HepG2 (cell line): ENCODE data around the gene CBLL2. TPM values are rescaled to one million over a fixed set of nuclear protein-coding genes. Genes with fewer than 3 reads are reported as not detected.

ENCODE experiments used
- ATAC-seq: fragments of 200-7000 bp; cut with Tn5 transposase; 3 replicates; pipeline ENCODE4 v1.9.1; 2020; ENCODE audit warnings: mild to moderate bottlenecking, moderate library complexity
- BruUV-seq: library from RNA; stranded (reverse); fragments of 400-500 nt; replicated peaks from 2 replicates; lab custom pipeline; 2021; lab: Mats Ljungman, UMichigan
- CTCF ChIA-PET: fragments of 300-600 bp; formaldehyde crosslinking; extraction: SDS; loops from one replicate; lab custom pipeline; 2021; ENCODE audit warnings: low total read pairs, inconsistent platforms, low intra/inter-chr PET ratio; lab: Yijun Ruan, JAX
- POLR2A ChIA-PET: fragments of 350-600 bp; sonication (Branson Sonifier 250); formaldehyde crosslinking; loops from one replicate; lab custom pipeline; 2020; ENCODE audit warnings: antibody characterized with exemption, inconsistent platforms; lab: Yijun Ruan, JAX
- DNase-seq: peaks from one replicate; pipeline ENCODE4 v3.0.0-alpha.2; 2015; ENCODE audit warnings: low spot score
- FAIRE-seq: peaks from 3 replicates; lab custom pipeline; 2011; peaks lifted over from hg19 to GRCh38; lab: Jason Lieb, UNC
- H2AFZ ChIP-seq: one replicate; pipeline ENCODE4 v1.6.1; 2011; ENCODE audit warnings: low read length, inconsistent platforms
- H3K27ac ChIP-seq: fragments of 300-600 bp; 3 replicates; pipeline ENCODE4 v1.8.0; 2011; ENCODE audit warnings: mixed run types, mild to moderate bottlenecking, mixed read lengths, low read length, inconsistent platforms; ENCODE audit not compliant: insufficient read depth; ENCODE audit errors: extremely low read length
- H3K27me3 ChIP-seq, 2 experiments: fragments of 200-600 bp in 1 of 2; 2 replicates in 1 of 2; 3 replicates in 1 of 2; pipeline versions ENCODE4 v1.6.0 to v1.8.0; 2011; ENCODE audit warnings: low read length in 2 of 2, mild to moderate bottlenecking in 2 of 2, moderate library complexity in 2 of 2, inconsistent platforms in 1 of 2; ENCODE audit not compliant: insufficient read depth in 2 of 2, control insufficient read depth in 1 of 2
- H3K36me3 ChIP-seq, 2 experiments: fragments of 200-600 bp in 1 of 2; replicated peaks in 1 of 2; 2 replicates in 1 of 2; 3 replicates in 1 of 2; pipeline versions ENCODE4 v1.5.1 to v1.8.0; 2011; ENCODE audit warnings: low read length in 2 of 2, inconsistent platforms in 1 of 2; ENCODE audit not compliant: insufficient read depth in 2 of 2, control insufficient read depth in 1 of 2
- H3K4me1 ChIP-seq: 2 replicates; pipeline ENCODE4 v1.5.1; 2012; ENCODE audit warnings: low read length, inconsistent platforms; ENCODE audit not compliant: insufficient read depth
- H3K4me2 ChIP-seq: 2 replicates; pipeline ENCODE4 v1.6.0; 2011; ENCODE audit warnings: low read depth, low read length, inconsistent platforms
- H3K4me3 ChIP-seq, 3 experiments: fragments of 200-600 bp in 1 of 3; sonication (generic), shearing (Covaris generic) in 1 of 3; replicated peaks in 1 of 3; 2 replicates each; pipeline ENCODE4 v1.5.1; 2011 to 2016; ENCODE audit warnings: low read length in 3 of 3, inconsistent platforms in 2 of 3, low read depth in 2 of 3, mild to moderate bottlenecking in 2 of 3, control low read depth in 1 of 3, mixed read lengths in 1 of 3; ENCODE audit not compliant: insufficient read depth in 1 of 3
- H3K79me2 ChIP-seq: one replicate; pipeline ENCODE4 v1.6.1; 2011; ENCODE audit warnings: low read length, inconsistent platforms; ENCODE audit not compliant: insufficient read depth
- H3K9ac ChIP-seq: 2 replicates; pipeline ENCODE4 v1.6.0; 2011; ENCODE audit warnings: mild to moderate bottlenecking, low read depth, low read length, inconsistent platforms; ENCODE audit not compliant: insufficient read depth
- H3K9me3 ChIP-seq: 2 replicates; pipeline ENCODE4 v1.5.1; 2012; ENCODE audit warnings: mild to moderate bottlenecking, low read length
- H4K20me1 ChIP-seq: 2 replicates; pipeline ENCODE4 v1.6.0; 2011; ENCODE audit warnings: inconsistent platforms, mild to moderate bottlenecking, low read length, moderate library complexity; ENCODE audit not compliant: insufficient read depth
- ATAD3A ChIP-seq: sonication (generic); formaldehyde crosslinking; IDR thresholded peaks from 2 replicates; pipeline ENCODE4 v1.4.0; 2020; ENCODE audit warnings: missing genetic modification reagents
- KAT7 ChIP-seq: IDR thresholded peaks from 2 replicates; pipeline ENCODE4 v1.6.1; 2018; ENCODE audit warnings: borderline replicate concordance, missing compliant biosample characterization
- MTF1 ChIP-seq: sonication (generic); formaldehyde crosslinking; IDR thresholded peaks from 2 replicates; pipeline ENCODE4 v1.5.0; 2020; ENCODE audit warnings: missing genetic modification reagents
- MXI1 ChIP-seq: IDR thresholded peaks from 3 replicates; pipeline ENCODE4 v1.6.1; 2012; ENCODE audit warnings: low read depth, low read length, inconsistent platforms, borderline replicate concordance
- NCOA1 ChIP-seq: sonication (generic); formaldehyde crosslinking; IDR thresholded peaks from 2 replicates; pipeline ENCODE4 v1.9.0; 2021; ENCODE audit warnings: missing genetic modification reagents
- NFKB2 ChIP-seq: sonication (generic); formaldehyde crosslinking; IDR thresholded peaks from 2 replicates; pipeline ENCODE4 v1.4.0; 2020; ENCODE audit warnings: missing genetic modification reagents, borderline replicate concordance
- PAF1 ChIP-seq: IDR thresholded peaks from 2 replicates; pipeline ENCODE4 v1.6.1; 2016; ENCODE audit warnings: missing genetic modification reagents, missing compliant biosample characterization
- RAD21 ChIP-seq: fragments of 450-650 bp; formaldehyde crosslinking; IDR thresholded peaks from 2 replicates; pipeline ENCODE4 v1.5.0; 2020; ENCODE audit warnings: mild to moderate bottlenecking
- SAP130 ChIP-seq: IDR thresholded peaks from 2 replicates; pipeline ENCODE4 v1.6.1; 2016; ENCODE audit warnings: low read depth
- SKI ChIP-seq: fragments of 450-650 bp; IDR thresholded peaks from one replicate; pipeline ENCODE4 v1.6.1; 2018; ENCODE audit warnings: mild to moderate bottlenecking; ENCODE audit not compliant: partially characterized antibody
- SMARCE1 ChIP-seq: fragments of 450-650 bp; IDR thresholded peaks from 2 replicates; pipeline ENCODE4 v1.6.1; 2017; ENCODE audit warnings: borderline replicate concordance
- TAF1 ChIP-seq: sonication (generic); formaldehyde crosslinking; IDR thresholded peaks from 2 replicates; pipeline ENCODE4 v1.4.0; 2020; ENCODE audit warnings: missing genetic modification reagents
- ZBTB34 ChIP-seq: sonication (generic); formaldehyde crosslinking; IDR thresholded peaks from 2 replicates; pipeline ENCODE4 v1.8.0; 2022; ENCODE audit warnings: mild to moderate bottlenecking, missing genetic modification reagents
- ZBTB37 ChIP-seq: sonication (generic); formaldehyde crosslinking; IDR thresholded peaks from 2 replicates; pipeline ENCODE4 v1.4.0; 2020; ENCODE audit warnings: mild to moderate bottlenecking, missing genetic modification reagents
- ZBTB42 ChIP-seq: sonication (generic); formaldehyde crosslinking; IDR thresholded peaks from 2 replicates; pipeline ENCODE4 v1.5.0; 2020; ENCODE audit warnings: mild to moderate bottlenecking, missing genetic modification reagents
- ZBTB44 ChIP-seq: sonication (generic); formaldehyde crosslinking; IDR thresholded peaks from 2 replicates; pipeline ENCODE4 v1.4.0; 2020; ENCODE audit warnings: missing genetic modification reagents
- ZNF713 ChIP-seq: sonication (generic); formaldehyde crosslinking; IDR thresholded peaks from 2 replicates; pipeline ENCODE4 v1.4.0; 2020; ENCODE audit warnings: mild to moderate bottlenecking, missing genetic modification reagents
- ZSCAN22 ChIP-seq: sonication (generic); formaldehyde crosslinking; IDR thresholded peaks from 2 replicates; pipeline ENCODE4 v1.4.0; 2020; ENCODE audit warnings: mild to moderate bottlenecking, missing genetic modification reagents
- WGBS: methylation state at CpG from one replicate; pipeline ENCODE4 v1.1.6; 2017; ENCODE audit warnings: low lambda C conversion rate; 5-methylcytosine and 5-hydroxymethylcytosine counted together
- in situ Hi-C: cut with HindIII; loops from 2 replicates; pipeline ENCODE4 v1.10.0; 2017; ENCODE audit warnings: low pct_unique_long_range_greater_than_20kb; ENCODE audit not compliant: extremely low pct_ligation_motif_present
- intact Hi-C: fragments of 100-400 bp; cut with micrococcal nuclease; formaldehyde crosslinking; loops from one replicate; pipeline ENCODE4 v1.10.0; 2022; ENCODE audit not compliant: unreplicated experiment
- polyA plus RNA-seq, 8 experiments: library from polyadenylated mRNA; depleted of rRNA in 3 of 8; stranded (reverse) in 7 of 8; unstranded in 1 of 8; fragments of >200 nt; fragmentation: Illumina TruSeq in 4 of 8; extraction: Trizol in 4 of 8; gene quantifications; 2 replicates each; pipeline versions ENCODE4 v1.2.1 to v1.2.3, GENCODE V29; 2011 to 2016; ENCODE audit warnings: low read depth in 4 of 8, missing spikeins in 1 of 8, mixed read lengths in 1 of 8; ENCODE audit not compliant: insufficient read depth in 1 of 8
- total RNA-seq, 5 experiments: library from RNA; depleted of rRNA; stranded (reverse); fragments of >200 nt; fragmentation: Illumina TruSeq; extraction: Trizol; gene quantifications; 2 replicates each; pipeline ENCODE4 v1.2.3, GENCODE V29; 2016; ENCODE audit warnings: low read depth in 1 of 5

CBLL2 gene
- total and polyA plus RNA-seq, 2 of the 13 experiments (the other 11 are each of a cell fraction or from before 2014, with no cell fraction given) = not detected

GRCh38 chrX:22320236-22320873, 47.6 kb downstream of the CBLL2 start:
- no peak for DNase-seq
- intact Hi-C loops = no loop called here
- no peak overlapping the region for H3K4me3 ChIP-seq

GRCh38 chrX:22323541-22323940, 50.8 kb downstream of the CBLL2 start:
- Histone ChIP-seq H3K4me3 (no peak overlapping the region), H2AFZ (no peak overlapping the region), H3K36me3 (no peaks in the 10 kb centered on the region), H3K27ac (no peak overlapping the region), H3K4me1 (no peaks in the 10 kb centered on the region), H3K9me3 (no peaks in the 10 kb centered on the region), H3K27me3 (no peaks in the 10 kb centered on the region), H4K20me1 (no peaks in the 10 kb centered on the region), H3K79me2 (no peaks in the 10 kb centered on the region), H3K9ac (no peak overlapping the region), H3K4me2 (no peak overlapping the region)
- CTCF ChIA-PET = no interaction called here
- DNase-seq = no peak
- intact Hi-C loops (no loop called here), in situ Hi-C loops (no loop called here)
- no peak for FAIRE-seq
- POLR2A ChIA-PET = no interaction called here
- BruUV-seq = no TSS peak
- 13% methylated on average over 5 of the region's 5 CpGs for WGBS
- ATAC-seq = no peak
- no peak for TF ChIP-seq ZBTB44
- no peak for TF ChIP-seq MTF1 (CRISPR knock-in tag)
- no peak for TF ChIP-seq MXI1
- TF ChIP-seq ATAD3A = no peak
- TF ChIP-seq PAF1 (CRISPR knock-in tag) = no peak
- no peak for TF ChIP-seq ZBTB37 (CRISPR knock-in tag)
- TF ChIP-seq ZBTB42 (CRISPR knock-in tag) = no peak
- no peak for TF ChIP-seq ZSCAN22
- TF ChIP-seq NFKB2 (CRISPR knock-in tag) = no peak
- no peak for TF ChIP-seq NCOA1 (CRISPR knock-in tag)
- TF ChIP-seq SKI = no peak

More at GRCh38 chrX:22320236-22320873, 47.6 kb downstream of the CBLL2 start:
- POLR2A ChIA-PET = no interaction called here
- FAIRE-seq (no peak), ATAC-seq (no peak)
- H3K27me3 ChIP-seq = no peaks in the 10 kb centered on the region
- no peaks in the 10 kb centered on the region for H3K9me3 ChIP-seq
- H4K20me1 ChIP-seq = no peaks in the 10 kb centered on the region
- no TSS peak for BruUV-seq
- no peak overlapping the region for H3K4me2 ChIP-seq
- 17% methylated on average over 11 of the region's 12 CpGs for WGBS
- no peak overlapping the region for H3K9ac ChIP-seq
- H3K27ac ChIP-seq = no peak overlapping the region
- in situ Hi-C loops = no loop called here
- no peaks in the 10 kb centered on the region for H3K4me1 ChIP-seq
- no peaks in the 10 kb centered on the region for H3K79me2 ChIP-seq
- TF ChIP-seq RAD21 (no peak), TAF1 (no peak), SAP130 (no peak), SMARCE1 (no peak), KAT7 (CRISPR knock-in tag) (no peak), ZNF713 (CRISPR knock-in tag) (no peak), ZBTB34 (CRISPR knock-in tag) (no peak)
- TF ChIP-seq, all 625 proteins: peak for 0
- CTCF ChIA-PET = no interaction called here
- Histone ChIP-seq H2AFZ (no peak overlapping the region), H3K36me3 (no peaks in the 10 kb centered on the region)
